NCI-H128 (cell line): ENCODE results near the gene FBL.
"Not testable (repeated sequence)": the region's sequence is repeated elsewhere in the genome, so short reads cannot be mapped to it uniquely, and the experiment has no call there.

Experiments
- DNase-seq: peaks from one replicate; lab custom pipeline; 2025; ENCODE audit not compliant: unreplicated experiment; lab: John Stamatoyannopoulos, UW

FBL gene

GRCh38 chr19:39845933-39846677 is at the start of gene FBL:
Gene FBL (minus strand): TSS chr19:39846379. CDS start chr19:39846300, 79 bp downstream.
- DNase-seq = peak; percentile 93

GRCh38 chr19:39895096-39895495 is 48.9 kb upstream of the FBL start:
- DNase-seq = not testable (repeated sequence)

GRCh38 chr19:39894236-39894606 is 48.0 kb upstream of the FBL start:
- not testable (repeated sequence) for DNase-seq

- not testable (repeated sequence) for DNase-seq
These were observed 47.4 kb upstream of the FBL start for GRCh38 chr19:39893366-39894235.

GRCh38 chr19:39892506-39892902 is 46.3 kb upstream of the FBL start:
- not testable (repeated sequence) for DNase-seq

GRCh38 chr19:39891660-39892505 is 45.7 kb upstream of the FBL start:
- not testable (repeated sequence) for DNase-seq

GRCh38 chr19:39890755-39891551 is 44.8 kb upstream of the FBL start:
- DNase-seq = no peak

- not testable (repeated sequence) for DNase-seq
These were observed 43.9 kb upstream of the FBL start for GRCh38 chr19:39889872-39890754.

GRCh38 chr19:39887456-39887951 is 41.3 kb upstream of the FBL start:
- DNase-seq = not testable (repeated sequence)

GRCh38 chr19:39885821-39886554 is 39.8 kb upstream of the FBL start:
- not testable (repeated sequence) for DNase-seq

GRCh38 chr19:39884721-39885120 is 38.5 kb upstream of the FBL start:
- not testable (repeated sequence) for DNase-seq

- not testable (repeated sequence) for DNase-seq
These were observed 36.5 kb upstream of the FBL start for GRCh38 chr19:39882645-39883044.

GRCh38 chr19:39881495-39882110 is 35.4 kb upstream of the FBL start:
- not testable (repeated sequence) for DNase-seq

GRCh38 chr19:39880241-39880640 is 34.1 kb upstream of the FBL start:
- DNase-seq = not testable (repeated sequence)

- DNase-seq = not testable (repeated sequence)
These were observed 33.6 kb upstream of the FBL start for GRCh38 chr19:39879796-39880195.

- not testable (repeated sequence) for DNase-seq
These were observed 32.7 kb upstream of the FBL start for GRCh38 chr19:39878866-39879265.

- no peak for DNase-seq
These were observed 32.2 kb upstream of the FBL start for GRCh38 chr19:39878398-39878797.

- DNase-seq = not testable (repeated sequence)
These were observed 31.8 kb upstream of the FBL start for GRCh38 chr19:39877982-39878381.
